ENCODE data around the gene PTPRR.

- TF ChIP-seq POLR2A (IDR thresholded peaks at IDR 0.05; ENCODE audit: low read depth, low read length) (no peak), BHLHE40 (IDR thresholded peaks at IDR 0.05; ENCODE audit: low read depth, low read length) (no peak), CTCF (conservative IDR thresholded peaks at IDR 0.05; ENCODE audit: low read depth, low read length) (no peak), ELK1 (IDR thresholded peaks at IDR 0.05; ENCODE audit: borderline replicate concordance, low read depth, low read length) (no peak), RAD21 (IDR thresholded peaks at IDR 0.05; ENCODE audit: low read length) (no peak), MAZ (IDR thresholded peaks at IDR 0.05; ENCODE audit: borderline replicate concordance, low read depth, low read length) (no peak), CHD1 (IDR thresholded peaks at IDR 0.05; ENCODE audit: low read depth, low read length) (no peak), RCOR1 (IDR thresholded peaks at IDR 0.05; ENCODE audit: insufficient replicate concordance, low read length) (no peak), SMC3 (IDR thresholded peaks at IDR 0.05; ENCODE audit: low read depth, low read length) (no peak), CEBPB (IDR thresholded peaks at IDR 0.05; ENCODE audit: low read depth, low read length) (no peak), FOS (IDR thresholded peaks at IDR 0.05; ENCODE audit: low read depth, low read length) (no peak), USF2 (IDR thresholded peaks at IDR 0.05; ENCODE audit: low read depth, low read length) (no peak), RFX5 (IDR thresholded peaks at IDR 0.05; ENCODE audit: low read depth, low read length) (no peak)
These were observed 313.4 kb downstream of the PTPRR start for GRCh38 chr12:70607107-70607506.

Measured in IMR-90 (cell line).